GM18951 (cell line): ENCODE data around the gene CRTAC1.

ENCODE experiments used
- POLR2A ChIP-seq: IDR thresholded peaks from 4 replicates; pipeline ENCODE4 v1.6.1; 2011; ENCODE audit warnings: mild to moderate bottlenecking; ENCODE audit not compliant: insufficient read length, insufficient read depth; ENCODE audit errors: extremely low read depth
- in situ Hi-C: fragments of 300-500 bp; cut with MboI; formaldehyde crosslinking; loops from one replicate; pipeline ENCODE4 v1.12.0; 2022; ENCODE audit warnings: low sequenced_read_pairs, mixed read lengths, inconsistent platforms; ENCODE audit not compliant: unreplicated experiment

CRTAC1 gene

DNA sequence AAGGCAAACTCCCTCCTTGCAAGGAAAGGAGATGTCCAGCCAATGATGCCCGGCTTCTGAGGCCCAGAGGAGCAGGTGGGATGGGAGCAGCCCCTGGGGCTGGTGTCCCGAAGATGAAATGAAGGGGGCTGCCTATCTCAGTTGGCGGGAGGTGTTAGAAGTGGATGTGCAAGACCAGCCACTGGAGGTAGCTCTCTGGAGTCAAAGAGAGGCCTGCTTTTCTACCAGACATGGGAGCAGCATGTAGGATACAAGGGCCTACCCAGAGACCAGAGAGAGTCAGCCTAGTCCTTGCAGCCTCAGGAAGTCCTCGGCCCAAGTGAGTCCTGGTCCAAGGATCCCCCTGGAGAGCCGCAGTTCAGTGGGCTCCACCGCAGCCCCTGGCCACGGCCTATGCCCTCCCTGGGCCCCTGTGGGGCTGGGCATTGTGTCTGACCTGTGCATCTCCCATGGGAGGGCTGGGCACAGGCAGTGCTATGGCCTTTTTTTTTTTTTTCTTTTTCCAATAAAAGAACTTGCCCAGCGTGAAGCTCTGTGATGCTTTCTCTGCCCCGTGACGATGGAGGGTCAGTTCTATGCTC is 163.1 kb downstream of the CRTAC1 start:
- in situ Hi-C loops: no loop called here

DNA sequence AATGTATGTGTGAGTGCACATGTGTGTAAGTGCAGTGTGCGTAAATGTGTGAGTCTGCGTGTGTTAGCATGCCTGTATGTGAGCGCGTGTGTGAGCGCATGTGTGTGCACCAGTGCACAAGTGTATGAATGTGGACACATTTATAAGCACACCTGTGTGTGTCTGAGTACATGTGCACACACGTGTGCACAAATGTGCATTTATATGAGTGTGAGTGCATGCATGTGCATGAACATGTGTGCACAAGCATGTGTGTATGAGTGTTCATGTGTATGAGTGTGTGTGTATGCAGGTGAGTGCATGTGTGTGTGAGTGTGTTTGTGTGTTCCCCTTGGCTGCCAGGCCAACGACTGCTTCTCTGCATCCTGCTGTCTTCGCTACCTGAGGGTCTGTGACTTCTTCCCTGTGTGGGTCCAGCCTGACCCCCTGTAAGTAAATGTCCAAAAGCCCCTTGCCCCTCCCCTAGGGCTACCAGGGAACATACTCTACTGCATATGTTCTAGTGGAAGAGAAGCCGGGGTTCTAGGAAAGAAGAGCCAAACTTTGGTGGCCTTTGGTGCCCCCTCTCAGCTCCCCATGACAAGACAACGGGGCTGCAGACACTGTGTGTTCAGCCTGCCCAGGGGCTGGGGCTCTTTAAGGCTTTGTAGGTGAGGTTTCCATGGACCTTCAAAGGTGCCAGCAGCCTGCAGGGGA is 163.7 kb downstream of the CRTAC1 start:
- in situ Hi-C loops: no loop called here

More for the DNA sequence above, 163.1 kb downstream of the CRTAC1 start:
- no peak for TF ChIP-seq POLR2A

DNA sequence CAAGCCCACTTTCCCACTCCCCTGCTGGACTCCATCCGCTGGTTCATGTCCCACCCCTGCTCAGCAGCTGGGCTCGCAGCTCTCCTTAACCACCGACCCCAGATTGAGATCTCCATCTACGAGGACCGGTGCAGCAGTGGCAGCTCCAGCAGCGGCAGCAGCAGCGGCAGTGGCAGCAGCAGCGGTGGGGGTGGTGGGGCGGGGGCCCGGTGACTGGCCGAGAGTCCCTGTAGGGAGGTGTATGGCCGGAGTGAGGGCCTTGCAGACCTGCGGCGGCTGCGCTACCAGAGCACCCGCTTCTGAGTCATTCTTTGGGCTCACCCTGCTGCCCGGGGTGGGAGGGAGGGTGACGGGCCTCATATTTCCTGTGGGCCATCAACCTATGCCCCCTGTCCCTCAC is 164.9 kb downstream of the CRTAC1 start:
- no peak for TF ChIP-seq POLR2A
- in situ Hi-C loops: no loop called here

More for the DNA sequence above, 163.7 kb downstream of the CRTAC1 start:
- TF ChIP-seq POLR2A: no peak

DNA sequence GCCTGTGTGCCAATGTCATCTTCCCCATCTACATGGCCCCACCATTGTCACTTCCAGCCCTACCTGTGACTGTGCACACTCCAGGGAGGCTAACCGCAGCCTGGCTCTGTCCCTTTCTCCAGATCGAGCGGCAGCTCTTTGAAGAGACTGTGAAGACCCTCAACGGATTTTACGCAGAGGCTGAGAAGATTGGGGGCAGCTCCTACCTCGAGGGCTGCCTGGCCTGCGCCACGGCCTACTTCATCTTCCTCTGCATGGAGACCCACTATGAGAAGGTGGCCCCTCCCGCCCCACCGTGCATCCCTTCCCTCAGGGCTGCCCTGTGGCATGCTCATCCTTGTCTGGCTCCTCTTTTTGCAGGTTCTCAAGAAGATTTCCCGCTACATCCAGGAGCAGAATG is 166.6 kb downstream of the CRTAC1 start:
- TF ChIP-seq POLR2A: no peak
- in situ Hi-C loops: no loop called here

DNA sequence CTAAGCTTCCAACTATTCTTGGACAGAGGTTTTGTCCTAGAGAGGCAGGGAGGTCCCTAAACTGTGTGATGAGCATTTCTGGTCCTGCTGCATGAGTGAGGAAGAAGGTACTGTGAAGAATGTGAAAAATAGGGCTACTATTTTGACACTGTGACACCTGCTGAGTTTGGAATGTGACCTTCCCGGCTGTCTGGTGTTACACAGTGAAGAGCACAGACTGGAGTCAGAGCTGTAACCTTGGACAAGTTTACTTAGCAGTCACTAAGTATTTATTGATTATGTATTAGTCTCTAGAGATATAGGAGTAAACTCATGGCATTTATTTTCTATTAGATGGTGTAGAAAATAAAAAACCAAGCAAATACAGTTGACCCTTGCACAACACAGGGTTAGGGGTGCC is 168.5 kb downstream of the CRTAC1 start:
- no peak for TF ChIP-seq POLR2A
- in situ Hi-C loops: no loop called here

DNA sequence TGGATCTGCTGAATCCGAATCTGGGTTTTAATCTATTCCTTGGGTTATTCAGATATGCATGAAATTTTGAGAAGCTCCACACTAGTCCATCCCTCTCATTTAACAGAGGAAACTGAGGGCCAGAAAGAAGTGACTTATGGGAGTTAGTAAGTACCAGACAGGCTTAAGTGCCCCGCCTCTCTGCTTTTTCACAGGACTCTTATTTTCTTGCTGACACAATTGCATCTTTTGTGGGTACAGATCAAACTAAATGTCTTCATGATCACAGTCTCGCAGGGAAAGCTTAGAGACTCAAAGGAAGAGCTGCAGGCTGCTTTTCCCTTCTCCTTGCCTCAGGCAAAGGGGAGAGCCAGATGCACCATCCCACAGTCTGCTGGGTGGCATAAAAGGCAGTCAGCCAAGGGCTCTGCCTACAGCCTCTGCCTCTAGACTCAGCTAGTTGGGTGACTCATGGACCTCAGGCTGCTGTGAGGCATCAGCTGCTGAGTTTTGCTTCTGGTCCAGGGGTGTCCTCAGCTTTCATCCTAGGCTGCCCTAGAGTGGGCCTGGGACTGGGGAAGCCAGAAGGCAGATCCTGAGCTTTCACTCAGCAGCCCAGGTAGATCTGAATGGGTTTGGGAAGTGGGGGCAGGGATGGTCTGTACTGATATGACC is 169.2 kb downstream of the CRTAC1 start:
- in situ Hi-C loops: no loop called here
- no peak for TF ChIP-seq POLR2A

DNA sequence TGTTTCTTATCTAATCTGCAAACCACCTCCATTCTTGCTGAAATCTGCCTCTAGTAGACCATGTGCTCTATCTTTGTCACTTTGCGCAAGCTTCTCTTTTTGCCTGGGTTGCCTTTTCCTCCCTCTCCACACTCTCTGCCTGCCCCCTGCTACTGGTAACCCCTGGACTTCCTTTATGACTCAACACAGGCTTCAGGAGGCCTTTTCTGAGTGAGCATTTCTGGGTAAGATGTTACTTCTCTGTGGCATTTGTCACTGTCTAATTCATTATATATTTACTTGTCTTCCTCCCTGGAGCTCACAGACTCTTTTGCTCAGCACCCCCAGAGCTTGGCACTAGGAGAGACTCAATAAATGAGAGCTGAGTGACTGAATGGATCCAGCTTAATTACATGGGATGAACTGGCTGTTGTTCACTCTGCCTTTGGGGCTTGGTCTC is 172.4 kb downstream of the CRTAC1 start:
- TF ChIP-seq POLR2A: no peak

DNA sequence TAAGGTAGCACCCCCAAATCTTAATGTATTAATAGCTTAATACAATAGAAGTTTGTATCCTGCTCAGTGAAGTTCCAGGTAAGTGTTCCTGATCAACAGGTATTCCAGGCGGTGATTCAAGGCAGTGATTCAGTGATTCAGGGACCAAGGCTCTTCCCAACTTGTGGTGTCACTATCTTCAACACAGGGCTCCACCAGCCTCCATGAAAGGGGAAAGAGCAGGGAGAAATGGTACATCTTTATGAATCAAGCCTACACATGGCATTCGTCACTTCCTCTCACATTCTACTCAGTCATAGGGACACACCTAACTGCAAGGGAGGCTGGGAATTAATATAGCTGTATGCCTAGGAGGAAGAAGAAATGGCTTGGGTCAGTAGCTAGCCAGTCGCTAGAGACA is 175.7 kb downstream of the CRTAC1 start:
- no peak for TF ChIP-seq POLR2A
- in situ Hi-C loops: no loop called here

More for the DNA sequence above, 172.4 kb downstream of the CRTAC1 start:
- in situ Hi-C loops: no loop called here

DNA sequence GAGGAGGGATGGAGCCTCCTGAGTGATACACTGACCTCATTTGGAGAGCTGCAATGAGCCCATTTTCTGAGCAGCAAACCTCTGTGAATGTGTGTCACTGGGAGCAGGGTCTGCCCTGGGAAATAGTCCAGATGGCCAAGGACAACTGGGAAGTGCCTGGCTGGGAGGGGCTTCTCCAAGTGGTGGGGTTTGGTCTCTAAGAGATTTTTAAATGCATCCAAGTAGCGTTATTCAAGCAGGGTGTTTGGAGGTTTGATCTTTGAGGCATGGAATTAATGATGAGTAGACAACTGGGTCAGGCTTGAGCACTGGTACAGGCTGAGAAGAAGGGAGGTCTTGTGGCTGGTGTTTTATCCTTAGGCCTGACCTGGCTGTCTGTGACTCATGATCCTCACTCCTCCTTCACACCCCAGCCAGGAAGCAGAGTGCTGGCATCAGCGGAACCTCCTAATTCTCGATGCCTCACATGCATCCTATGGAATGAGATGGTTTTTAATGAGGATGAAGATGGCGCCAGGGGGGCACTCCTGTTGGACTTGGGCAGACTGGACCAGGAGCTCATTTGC is 177.5 kb downstream of the CRTAC1 start:
- in situ Hi-C loops: no loop called here
- TF ChIP-seq POLR2A: no peak

DNA sequence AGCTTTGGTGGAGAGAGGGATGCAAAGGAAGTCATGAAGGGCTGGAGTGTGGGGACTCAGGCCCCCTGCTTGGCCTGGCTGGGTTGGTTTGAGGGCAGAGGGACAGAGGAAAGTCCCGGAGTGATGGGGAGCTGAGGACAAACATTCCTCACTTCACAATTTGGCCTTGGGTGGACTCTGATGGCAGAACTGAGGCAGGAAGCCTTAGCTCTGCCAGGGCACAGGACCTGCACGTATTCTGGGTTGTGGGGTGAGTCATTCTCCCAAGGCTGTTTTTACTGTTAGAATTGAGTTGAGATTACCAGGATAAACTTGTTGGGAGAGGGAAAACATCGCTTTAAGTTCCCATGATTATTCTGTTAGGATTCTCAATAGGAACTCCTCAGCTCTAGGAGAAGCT is 178.1 kb downstream of the CRTAC1 start:
- no peak for TF ChIP-seq POLR2A
- in situ Hi-C loops: no loop called here

DNA sequence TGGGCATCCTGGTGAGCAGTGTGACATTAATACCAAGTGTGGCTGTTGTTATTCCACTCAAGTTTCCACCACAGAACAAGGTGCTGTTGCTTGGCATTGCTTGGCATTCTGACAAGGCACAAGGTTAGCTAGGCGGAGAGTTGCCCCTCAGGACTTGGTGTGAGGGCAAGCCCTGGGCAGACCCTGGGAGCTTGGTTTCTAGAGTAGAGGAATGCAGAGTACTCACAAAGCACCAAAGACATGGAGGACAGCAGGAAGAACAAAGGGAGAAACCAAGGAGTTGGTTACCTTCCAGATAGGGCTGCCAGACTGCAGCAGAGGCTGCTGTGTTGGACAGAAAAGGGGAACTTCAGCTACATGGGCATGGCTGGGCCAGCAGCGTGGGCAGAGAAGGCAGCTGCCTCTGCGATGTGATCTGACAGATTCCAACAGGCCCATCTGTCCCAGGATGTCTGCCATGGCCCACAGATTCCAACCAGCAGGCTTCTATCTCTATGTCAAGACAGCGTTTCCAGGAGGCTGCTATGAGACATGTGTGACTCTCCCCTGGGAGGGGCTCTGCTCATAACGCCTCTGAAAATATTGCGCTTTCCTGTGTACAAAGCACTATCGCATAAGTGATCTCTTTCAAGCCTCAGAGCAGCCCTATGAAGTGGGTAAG is 178.9 kb downstream of the CRTAC1 start:
- in situ Hi-C loops: no loop called here
- no peak for TF ChIP-seq POLR2A

DNA sequence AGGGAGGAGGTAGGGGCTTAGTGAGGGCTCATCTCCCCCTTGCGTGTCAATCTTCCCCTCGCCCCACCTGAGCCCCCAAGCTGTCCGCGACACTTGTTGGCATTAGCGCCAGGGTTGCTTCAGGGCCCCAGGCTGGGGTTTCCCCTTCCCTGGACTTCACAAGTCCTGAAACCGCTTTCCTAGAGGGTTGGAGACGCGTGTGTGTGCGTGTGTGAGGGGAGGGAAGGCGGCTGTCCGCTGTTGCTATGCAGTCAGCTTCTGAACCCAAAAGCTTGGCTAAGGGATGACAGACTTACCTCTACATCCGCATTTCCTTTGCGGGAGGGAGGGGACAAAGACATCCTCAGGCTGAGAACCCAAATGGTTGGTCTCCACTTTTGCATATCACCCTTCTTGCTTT is 180.0 kb downstream of the CRTAC1 start:
- in situ Hi-C loops: no loop called here
- TF ChIP-seq POLR2A: no peak
